ENCODE data around the gene DDX27.
A peak's percentile ranks its signal among the peaks of the same experiment; 100 is the strongest.

DNA sequence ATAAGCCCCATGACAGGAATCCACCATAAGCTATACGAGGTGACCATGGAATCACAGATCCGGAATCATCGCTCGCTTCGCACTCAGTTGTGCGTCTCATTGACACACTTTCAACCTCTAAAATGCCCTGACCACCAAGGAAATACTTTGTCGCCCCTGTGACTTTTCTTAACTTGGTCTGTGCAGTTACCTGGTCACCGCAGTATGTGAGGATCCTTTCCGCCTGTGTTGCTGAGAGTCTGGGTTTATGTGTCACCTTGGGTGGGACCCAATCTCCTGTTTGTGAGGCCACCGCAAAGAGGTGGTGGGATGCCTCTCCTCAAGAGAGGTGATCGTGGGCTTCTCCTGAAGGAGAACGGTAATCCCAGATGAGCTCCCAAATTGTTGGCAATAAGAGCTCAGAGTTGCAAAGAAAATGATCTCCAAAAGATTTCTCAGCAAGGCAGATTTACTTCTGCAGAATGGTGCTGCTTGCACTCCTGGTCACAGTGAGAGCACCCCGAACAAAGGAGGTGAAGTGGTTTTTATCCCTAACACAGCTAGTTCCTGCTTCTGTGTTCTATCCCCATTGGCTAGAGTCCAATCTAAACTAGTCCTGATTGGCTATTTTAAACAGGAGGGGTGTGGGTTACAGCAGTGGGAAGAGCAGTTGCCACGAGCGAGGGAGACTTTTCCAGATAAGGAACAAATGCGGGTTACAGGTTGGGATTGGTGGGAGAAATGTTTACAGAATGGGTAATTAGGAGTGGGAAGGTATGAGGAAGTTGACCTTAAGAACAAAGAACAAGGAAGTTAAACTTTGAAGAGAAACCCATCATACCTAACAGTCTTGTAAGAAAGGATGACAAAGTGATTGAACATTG lies 67.7 kb downstream of the DDX27 start:
- peak; percentile 50; the same call in 1 of the 2 replicates for TF ChIP-seq POLR2AphosphoS5 (IDR thresholded peaks at IDR 0.05; ENCODE audit: low read depth, low read length)
- TF ChIP-seq POLR2A (IDR thresholded peaks at IDR 0.05; ENCODE audit: low read depth, low read length): peak; percentile 72
- TF ChIP-seq TAF1 (IDR thresholded peaks at IDR 0.05; ENCODE audit: low read depth, low read length): no peak
- no peak for TF ChIP-seq POU2F2 (IDR thresholded peaks at IDR 0.05; ENCODE audit: low read depth, low read length)
- no peak for TF ChIP-seq SPI1 (IDR thresholded peaks at IDR 0.05; ENCODE audit: low read depth, low read length)
- no peak for TF ChIP-seq PAX5 (IDR thresholded peaks at IDR 0.05; ENCODE audit: insufficient read depth, low read length, severe bottlenecking)

Data from GM12891 (cell line).